Keratinocyte (primary cell): ENCODE data around the gene CLTB. TPM values are rescaled to one million over a fixed set of nuclear protein-coding genes. Genes with fewer than 3 reads are reported as not detected.

Experiments
- DNase-seq: peaks from one replicate; pipeline ENCODE4 v3.0.0-alpha.2; 2011; ENCODE audit warnings: low read depth, missing footprints, low spot score
- FAIRE-seq: peaks from 2 replicates; lab custom pipeline; 2011; peaks lifted over from hg19 to GRCh38; lab: Jason Lieb, UNC
- H2AFZ ChIP-seq: 2 replicates; pipeline ENCODE4 v1.6.0; 2012; ENCODE audit warnings: low read length, control low read depth, inconsistent platforms; ENCODE audit not compliant: control insufficient read depth
- H3K27ac ChIP-seq: 2 replicates; pipeline ENCODE4 v1.5.1; 2011; ENCODE audit warnings: low read length; ENCODE audit not compliant: control insufficient read depth, insufficient read depth
- H3K27me3 ChIP-seq: 3 replicates; pipeline ENCODE4 v1.6.0; 2011; ENCODE audit warnings: low read length; ENCODE audit not compliant: control insufficient read depth, insufficient read depth; ENCODE audit errors: extremely low read depth
- H3K36me3 ChIP-seq, 2 experiments: 2 replicates in 1 of 2; 3 replicates in 1 of 2; pipeline ENCODE4 v1.5.1; 2011; ENCODE audit warnings: low read length in 2 of 2, mild to moderate bottlenecking in 1 of 2; ENCODE audit not compliant: control insufficient read depth in 2 of 2, insufficient read depth in 2 of 2; ENCODE audit errors: extremely low read depth in 1 of 2
- H3K4me1 ChIP-seq: 3 replicates; pipeline ENCODE4 v1.5.1; 2011; ENCODE audit warnings: low read length; ENCODE audit not compliant: control insufficient read depth, insufficient read depth; ENCODE audit errors: extremely low read depth
- H3K4me2 ChIP-seq: 3 replicates; pipeline ENCODE4 v1.6.0; 2011; ENCODE audit warnings: low read depth, low read length; ENCODE audit not compliant: control insufficient read depth, insufficient read depth; ENCODE audit errors: extremely low read depth
- H3K4me3 ChIP-seq, 3 experiments: fragments of 200-600 bp in 1 of 3; sonication (generic) in 1 of 3; 2 replicates in 2 of 3; 3 replicates in 1 of 3; pipeline ENCODE4 v1.5.1; 2011 to 2016; ENCODE audit warnings: low read length in 3 of 3, mild to moderate bottlenecking in 3 of 3, control low read depth in 2 of 3, inconsistent platforms in 1 of 3, low read depth in 1 of 3, mixed read lengths in 1 of 3, mixed run types in 1 of 3, moderate library complexity in 1 of 3; ENCODE audit not compliant: control insufficient read depth in 2 of 3, insufficient read depth in 2 of 3; ENCODE audit errors: extremely low read depth in 1 of 3
- H3K79me2 ChIP-seq: 2 replicates; pipeline ENCODE4 v1.6.0; 2012; ENCODE audit warnings: low read length; ENCODE audit not compliant: control insufficient read depth, insufficient read depth
- H3K9ac ChIP-seq: 3 replicates; pipeline ENCODE4 v1.6.0; 2011; ENCODE audit warnings: low read length; ENCODE audit not compliant: control insufficient read depth, insufficient read depth; ENCODE audit errors: extremely low read depth
- H3K9me1 ChIP-seq: 3 replicates; pipeline ENCODE4 v1.6.0; 2011; ENCODE audit warnings: low read length; ENCODE audit not compliant: control insufficient read depth, insufficient read depth; ENCODE audit errors: extremely low read depth
- H3K9me3 ChIP-seq: 2 replicates; pipeline ENCODE4 v1.5.1; 2012; ENCODE audit warnings: low read depth, low read length; ENCODE audit not compliant: control insufficient read depth
- H4K20me1 ChIP-seq: 3 replicates; pipeline ENCODE4 v1.6.0; 2011; ENCODE audit warnings: low read length; ENCODE audit not compliant: control insufficient read depth, insufficient read depth; ENCODE audit errors: extremely low read depth
- EZH2 ChIP-seq: IDR thresholded peaks from one replicate; pipeline ENCODE4 v1.6.1; 2012; ENCODE audit warnings: inconsistent platforms, mild to moderate bottlenecking, low read length, moderate library complexity
- dilution Hi-C: fragments of 300-500 bp; cut with MboI; formaldehyde crosslinking; loops from one replicate; pipeline ENCODE4 v1.7.0; 2020; ENCODE audit warnings: low sequenced_read_pairs; ENCODE audit not compliant: extremely low pct_ligation_motif_present
- polyA plus RNA-seq, 5 experiments: library from polyadenylated mRNA; depleted of rRNA in 3 of 5; stranded (reverse) in 3 of 5; stranded (forward) in 1 of 5; unstranded in 1 of 5; fragments of >200 nt; gene quantifications; 1 replicate in 1 of 5; 2 replicates in 3 of 5; 3 replicates in 1 of 5; pipeline versions ENCODE4 v1.2.1 to v1.2.3, GENCODE V29; 2011 to 2012; ENCODE audit warnings: missing spikeins in 2 of 5, low read depth in 1 of 5, low replicate concordance in 1 of 5
- TF ChIP-seq, protein P1 (sequence below), 3 experiments: IDR thresholded peaks in 1 of 3; conservative IDR thresholded peaks in 1 of 3; optimal IDR thresholded peaks in 1 of 3; 2 replicates in 2 of 3; 3 replicates in 1 of 3; pipeline versions ENCODE3 to v1.5.1; 2011; ENCODE audit warnings: low read length in 3 of 3, mild to moderate bottlenecking in 3 of 3, moderate library complexity in 2 of 3, control low read depth in 1 of 3, inconsistent platforms in 1 of 3; ENCODE audit not compliant: insufficient read depth in 2 of 3; ENCODE audit errors: extremely low read depth in 1 of 3

Gene CLTB
- polyA plus RNA-seq, 1 donor (not counting 4 experiments of a cell fraction or from before 2014, with no cell fraction given), result 326 TPM

DNA sequence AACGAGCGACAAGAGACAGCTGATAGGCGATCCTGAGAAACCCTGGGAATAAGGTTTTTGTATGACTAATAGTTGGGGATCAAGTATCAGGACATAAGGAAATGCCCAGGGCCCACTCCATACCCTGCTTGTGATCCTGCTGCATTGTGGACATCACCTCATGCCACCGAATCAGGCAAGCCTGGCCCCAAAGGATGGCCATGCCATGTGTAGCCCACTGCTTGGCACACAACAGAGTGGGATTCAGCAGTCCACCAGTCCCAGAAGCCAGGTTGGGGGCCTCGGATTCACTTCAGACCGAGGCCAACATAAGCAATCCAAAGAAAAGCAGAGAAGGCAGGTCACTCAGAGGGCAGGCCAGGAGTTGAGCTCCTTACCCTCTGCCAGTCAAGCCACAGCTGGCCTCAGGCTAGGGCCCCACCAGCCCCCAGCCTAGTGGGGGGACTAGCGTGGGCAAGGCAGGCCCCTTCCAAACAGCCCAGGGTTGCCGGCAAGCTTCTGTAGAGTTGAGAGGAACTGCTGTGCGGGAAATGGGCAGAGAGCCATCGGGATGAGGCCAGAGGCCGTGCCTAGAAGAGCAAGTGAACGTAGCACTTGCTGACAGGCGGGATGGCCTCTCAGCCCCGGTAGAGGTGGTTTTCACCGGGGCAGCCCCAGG is 33.0 kb downstream of the CLTB start:
- Histone ChIP-seq H3K9ac (no peak overlapping the region), H3K9me3 (no peaks in the 10 kb centered on the region), H3K79me2 (peaks cover 35% of the 10 kb centered on the region), H3K27ac (no peak overlapping the region), H3K36me3 (peaks cover 41 to 54% of the 10 kb centered on the region in 2 experiments), H3K27me3 (no peaks in the 10 kb centered on the region), H3K9me1 (no peaks in the 10 kb centered on the region), H3K4me1 (peaks cover 13% of the 10 kb centered on the region), H4K20me1 (peaks cover 6% of the 10 kb centered on the region), H3K4me3 (no peak overlapping the region), H2AFZ (no peak overlapping the region), H3K4me2 (no peak overlapping the region)
- dilution Hi-C loops, result no loop called here
- DNase-seq, result no peak
- FAIRE-seq, result no peak
- TF ChIP-seq EZH2, result no peak
- TF ChIP-seq, protein P1, sequence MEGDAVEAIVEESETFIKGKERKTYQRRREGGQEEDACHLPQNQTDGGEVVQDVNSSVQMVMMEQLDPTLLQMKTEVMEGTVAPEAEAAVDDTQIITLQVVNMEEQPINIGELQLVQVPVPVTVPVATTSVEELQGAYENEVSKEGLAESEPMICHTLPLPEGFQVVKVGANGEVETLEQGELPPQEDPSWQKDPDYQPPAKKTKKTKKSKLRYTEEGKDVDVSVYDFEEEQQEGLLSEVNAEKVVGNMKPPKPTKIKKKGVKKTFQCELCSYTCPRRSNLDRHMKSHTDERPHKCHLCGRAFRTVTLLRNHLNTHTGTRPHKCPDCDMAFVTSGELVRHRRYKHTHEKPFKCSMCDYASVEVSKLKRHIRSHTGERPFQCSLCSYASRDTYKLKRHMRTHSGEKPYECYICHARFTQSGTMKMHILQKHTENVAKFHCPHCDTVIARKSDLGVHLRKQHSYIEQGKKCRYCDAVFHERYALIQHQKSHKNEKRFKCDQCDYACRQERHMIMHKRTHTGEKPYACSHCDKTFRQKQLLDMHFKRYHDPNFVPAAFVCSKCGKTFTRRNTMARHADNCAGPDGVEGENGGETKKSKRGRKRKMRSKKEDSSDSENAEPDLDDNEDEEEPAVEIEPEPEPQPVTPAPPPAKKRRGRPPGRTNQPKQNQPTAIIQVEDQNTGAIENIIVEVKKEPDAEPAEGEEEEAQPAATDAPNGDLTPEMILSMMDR (optimal IDR thresholded peaks at IDR 0.05 in 1 of 3, IDR thresholded peaks at IDR 0.05 in 1 of 3, conservative IDR thresholded peaks at IDR 0.05 in 1 of 3; ENCODE audit: extremely low read depth in 1 of 3, insufficient read depth in 2 of 3, low read length in 3 of 3), result no peak

DNA sequence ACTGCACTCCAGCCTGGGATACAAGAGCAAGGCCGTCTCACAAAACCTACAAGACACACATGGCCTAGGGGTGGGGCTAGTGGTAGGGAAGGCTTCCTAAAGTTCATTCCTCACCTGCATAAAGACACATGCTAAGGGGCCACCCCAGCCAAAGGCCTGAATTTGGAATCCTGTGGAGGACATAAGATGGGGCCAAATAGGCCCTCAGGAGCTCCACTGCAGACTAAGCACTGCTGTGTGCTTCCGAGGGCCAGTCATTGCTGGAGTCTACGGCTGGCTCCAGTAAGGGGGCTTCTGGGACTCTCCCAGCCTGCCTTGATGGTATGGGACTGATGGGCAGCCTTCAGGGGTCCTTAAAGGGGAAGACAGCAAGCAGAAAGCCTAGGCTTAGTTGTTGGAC is 33.6 kb downstream of the CLTB start:
- no peaks in the 10 kb centered on the region for H3K9me3 ChIP-seq
- peaks cover 13% of the 10 kb centered on the region for H3K4me1 ChIP-seq
- H3K4me2 ChIP-seq, result no peak overlapping the region
- H3K9me1 ChIP-seq, result no peaks in the 10 kb centered on the region
- H3K9ac ChIP-seq, result no peak overlapping the region
- DNase-seq (no peak), FAIRE-seq (no peak)
- TF ChIP-seq EZH2, result no peak
- TF ChIP-seq, protein P1 (optimal IDR thresholded peaks at IDR 0.05 in 1 of 3, IDR thresholded peaks at IDR 0.05 in 1 of 3, conservative IDR thresholded peaks at IDR 0.05 in 1 of 3; ENCODE audit: extremely low read depth in 1 of 3, insufficient read depth in 2 of 3, low read length in 3 of 3), result no peak
- dilution Hi-C loops, result no loop called here
- peaks cover 29% of the 10 kb centered on the region for H3K79me2 ChIP-seq
- no peak overlapping the region for H3K27ac ChIP-seq
- H4K20me1 ChIP-seq, result peaks cover 6% of the 10 kb centered on the region
- no peak overlapping the region for H2AFZ ChIP-seq
- H3K36me3 ChIP-seq, result peaks cover 41 to 54% of the 10 kb centered on the region in 2 experiments
- no peak overlapping the region for H3K4me3 ChIP-seq
- no peaks in the 10 kb centered on the region for H3K27me3 ChIP-seq
